ENCODE measurements around the gene DNAJA3.

DNA sequence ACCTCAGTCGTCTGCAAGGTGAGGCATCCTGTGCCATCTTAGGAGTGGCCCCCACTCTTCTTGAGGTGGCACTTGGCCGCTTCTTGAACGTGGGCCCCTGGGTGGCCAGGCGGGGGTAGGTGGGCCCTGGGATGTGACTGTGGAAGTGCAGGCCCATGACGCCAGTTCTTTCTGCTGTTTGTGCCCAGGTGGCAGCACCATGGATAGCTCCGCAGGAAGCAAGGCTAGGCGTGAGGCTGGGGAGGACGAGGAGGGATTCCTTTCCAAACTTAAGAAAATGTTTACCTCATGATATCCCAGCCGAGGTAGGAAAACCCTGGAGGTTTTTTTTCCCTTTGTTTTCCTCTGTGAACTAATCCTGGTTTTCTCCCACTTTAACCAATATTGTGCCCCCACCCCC, 29.0 kb downstream of the DNAJA3 start:
- TF ChIP-seq CTCF (IDR thresholded peaks at IDR 0.05) (no peak), NR3C1 (CRISPR knock-in tag; conservative IDR thresholded peaks at IDR 0.05; ENCODE audit: low read depth) (no peak)
- TF ChIP-seq, protein P1, sequence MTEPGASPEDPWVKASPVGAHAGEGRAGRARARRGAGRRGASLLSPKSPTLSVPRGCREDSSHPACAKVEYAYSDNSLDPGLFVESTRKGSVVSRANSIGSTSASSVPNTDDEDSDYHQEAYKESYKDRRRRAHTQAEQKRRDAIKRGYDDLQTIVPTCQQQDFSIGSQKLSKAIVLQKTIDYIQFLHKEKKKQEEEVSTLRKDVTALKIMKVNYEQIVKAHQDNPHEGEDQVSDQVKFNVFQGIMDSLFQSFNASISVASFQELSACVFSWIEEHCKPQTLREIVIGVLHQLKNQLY (CRISPR knock-in tag; IDR thresholded peaks at IDR 0.05): no peak
- TF ChIP-seq, protein P2, sequence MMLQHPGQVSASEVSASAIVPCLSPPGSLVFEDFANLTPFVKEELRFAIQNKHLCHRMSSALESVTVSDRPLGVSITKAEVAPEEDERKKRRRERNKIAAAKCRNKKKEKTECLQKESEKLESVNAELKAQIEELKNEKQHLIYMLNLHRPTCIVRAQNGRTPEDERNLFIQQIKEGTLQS (CRISPR knock-in tag; conservative IDR thresholded peaks at IDR 0.05): no peak
- TF ChIP-seq, protein P3, sequence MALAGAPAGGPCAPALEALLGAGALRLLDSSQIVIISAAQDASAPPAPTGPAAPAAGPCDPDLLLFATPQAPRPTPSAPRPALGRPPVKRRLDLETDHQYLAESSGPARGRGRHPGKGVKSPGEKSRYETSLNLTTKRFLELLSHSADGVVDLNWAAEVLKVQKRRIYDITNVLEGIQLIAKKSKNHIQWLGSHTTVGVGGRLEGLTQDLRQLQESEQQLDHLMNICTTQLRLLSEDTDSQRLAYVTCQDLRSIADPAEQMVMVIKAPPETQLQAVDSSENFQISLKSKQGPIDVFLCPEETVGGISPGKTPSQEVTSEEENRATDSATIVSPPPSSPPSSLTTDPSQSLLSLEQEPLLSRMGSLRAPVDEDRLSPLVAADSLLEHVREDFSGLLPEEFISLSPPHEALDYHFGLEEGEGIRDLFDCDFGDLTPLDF (CRISPR knock-in tag; IDR thresholded peaks at IDR 0.05): no peak
